NB4 (cell line): ENCODE results near the gene TLE6.

Experiments
- CTCF ChIP-seq: IDR thresholded peaks from one replicate; pipeline ENCODE4 v1.5.1; 2012; ENCODE audit warnings: low read depth, low read length
- POLR2A ChIP-seq: IDR thresholded peaks from 2 replicates; pipeline ENCODE4 v1.6.1; 2011; ENCODE audit warnings: mild to moderate bottlenecking; ENCODE audit not compliant: insufficient read length; ENCODE audit errors: extremely low read depth

GRCh38 chr19:2988568-2988967, 11.2 kb downstream of the TLE6 start:
- TF ChIP-seq CTCF (no peak), POLR2A (no peak)
